Inflammatory macrophage treated with lipopolysaccharide for 1 hour (primary cell): Measurements from ENCODE around the gene ABL2.
"Not testable (repeated sequence)": the region's sequence is repeated elsewhere in the genome, so short reads cannot be mapped to it uniquely, and the experiment has no call there.

Source experiments
- DNase-seq, 2 donors: peaks; one replicate each; pipeline ENCODE4 v3.0.0-alpha.2; 2020 to 2022

Gene ABL2

DNA sequence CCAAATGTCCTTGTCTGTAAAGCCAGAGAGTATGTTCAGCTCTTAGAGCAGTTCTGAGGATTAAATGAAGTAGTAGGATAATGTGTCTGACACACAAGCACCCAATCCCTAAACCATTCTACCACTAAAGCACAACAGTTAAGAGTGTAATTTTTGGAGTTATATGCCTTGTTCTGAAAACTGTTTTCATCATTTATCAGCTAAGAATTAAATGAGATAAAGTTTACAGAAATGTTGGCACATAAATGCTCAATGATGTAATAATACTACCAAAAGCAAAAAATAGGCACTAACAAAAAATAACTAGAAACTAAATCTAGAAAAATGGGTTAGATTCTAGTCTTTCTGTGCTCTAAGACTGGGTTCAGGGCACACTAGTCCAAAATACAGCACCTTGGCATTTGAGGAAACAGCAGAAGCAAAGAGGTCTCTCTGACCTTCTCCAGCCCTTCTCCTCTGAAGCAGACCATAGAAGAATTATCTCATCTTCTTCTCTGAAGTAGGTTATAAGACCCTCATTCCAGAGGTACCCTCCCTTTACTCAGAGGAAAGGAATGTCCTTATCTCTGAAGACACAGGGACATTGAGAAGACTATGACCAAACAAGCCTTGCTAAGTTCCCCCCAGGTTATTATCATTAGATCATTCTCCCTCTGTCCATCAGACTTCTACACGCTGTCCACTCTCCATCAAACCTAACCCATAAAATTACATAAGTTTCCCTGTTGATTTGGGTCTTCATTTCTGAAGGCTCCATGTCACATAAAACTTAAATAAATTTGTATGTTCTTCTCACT is 20.6 kb downstream of the ABL2 start:
- no peak for DNase-seq

DNA sequence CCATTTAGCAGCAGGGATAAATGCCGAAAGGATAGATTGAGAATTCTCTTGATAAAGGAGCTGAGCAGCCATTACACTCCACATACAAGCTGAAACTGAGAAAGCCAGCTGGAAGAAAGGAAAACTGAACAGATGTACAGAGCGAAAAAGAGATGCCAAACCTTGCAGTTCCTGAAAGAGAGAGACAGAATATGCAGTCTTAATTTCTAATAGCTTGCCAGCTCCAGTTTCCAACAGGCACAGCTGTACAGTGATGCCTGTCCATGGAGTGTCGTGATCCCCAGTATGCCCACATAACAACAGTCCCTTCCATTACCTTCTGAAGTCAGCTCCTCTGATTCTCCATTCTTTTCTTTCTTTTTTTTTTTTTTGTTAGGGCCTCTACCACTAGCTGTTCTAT is 22.7 kb downstream of the ABL2 start:
- no peak for DNase-seq

DNA sequence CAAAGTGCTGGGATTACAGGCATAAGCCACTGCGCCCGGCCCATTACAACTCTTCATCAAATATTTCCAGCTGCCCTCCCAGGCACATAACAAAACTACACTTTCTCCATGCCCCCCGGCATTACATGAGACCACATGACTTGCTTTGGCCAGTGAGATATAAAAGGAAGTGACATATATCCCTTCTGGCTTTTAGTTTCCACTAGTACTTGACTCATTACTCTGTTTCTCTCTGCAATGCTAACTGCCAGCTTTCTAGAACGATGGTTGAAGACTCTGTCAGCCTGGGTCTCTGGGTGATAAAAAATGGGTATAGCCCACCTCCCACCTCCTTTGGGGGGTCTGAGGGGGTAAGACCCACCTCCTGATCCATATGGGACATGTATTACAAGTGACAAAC is 24.2 kb downstream of the ABL2 start:
- no peak for DNase-seq

DNA sequence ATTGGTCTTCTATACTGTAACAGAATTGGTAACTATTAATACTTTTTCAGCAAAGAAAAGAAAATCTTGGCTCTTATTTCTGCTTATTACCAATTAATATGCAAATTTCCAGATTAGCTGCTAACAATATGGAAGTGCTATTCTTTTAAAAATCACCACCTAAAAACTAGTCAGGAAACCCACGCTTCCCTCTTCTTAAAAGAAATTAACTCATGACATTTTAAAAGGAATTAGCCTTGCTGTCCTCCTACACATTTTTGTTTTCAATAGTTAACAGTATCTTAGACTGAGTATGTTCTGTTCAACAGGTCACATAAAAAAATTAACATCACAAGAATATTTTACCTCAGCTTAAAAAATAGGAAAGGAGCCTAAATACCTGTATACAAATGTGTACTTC is 27.3 kb downstream of the ABL2 start:
- peak; percentile 55 to 61 for DNase-seq

DNA sequence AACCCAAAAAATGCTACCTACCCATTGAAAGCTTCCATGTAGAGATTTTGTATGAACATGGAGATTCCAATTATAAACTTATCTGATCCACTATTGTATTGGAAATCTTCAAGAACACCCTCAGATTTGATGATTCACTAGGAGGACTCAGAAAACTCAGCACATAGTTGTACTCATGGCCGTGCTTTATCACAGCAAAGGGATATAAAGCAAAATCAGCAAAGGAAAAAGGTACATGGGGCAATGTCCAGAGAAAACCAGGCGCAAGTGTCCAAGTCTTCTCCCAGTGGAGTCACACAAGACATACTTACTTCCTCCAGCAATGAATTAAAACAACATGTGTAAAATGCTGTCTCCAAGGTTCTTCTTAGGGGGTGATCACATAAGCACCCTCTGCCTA is 28.9 kb downstream of the ABL2 start:
- DNase-seq, result no peak

DNA sequence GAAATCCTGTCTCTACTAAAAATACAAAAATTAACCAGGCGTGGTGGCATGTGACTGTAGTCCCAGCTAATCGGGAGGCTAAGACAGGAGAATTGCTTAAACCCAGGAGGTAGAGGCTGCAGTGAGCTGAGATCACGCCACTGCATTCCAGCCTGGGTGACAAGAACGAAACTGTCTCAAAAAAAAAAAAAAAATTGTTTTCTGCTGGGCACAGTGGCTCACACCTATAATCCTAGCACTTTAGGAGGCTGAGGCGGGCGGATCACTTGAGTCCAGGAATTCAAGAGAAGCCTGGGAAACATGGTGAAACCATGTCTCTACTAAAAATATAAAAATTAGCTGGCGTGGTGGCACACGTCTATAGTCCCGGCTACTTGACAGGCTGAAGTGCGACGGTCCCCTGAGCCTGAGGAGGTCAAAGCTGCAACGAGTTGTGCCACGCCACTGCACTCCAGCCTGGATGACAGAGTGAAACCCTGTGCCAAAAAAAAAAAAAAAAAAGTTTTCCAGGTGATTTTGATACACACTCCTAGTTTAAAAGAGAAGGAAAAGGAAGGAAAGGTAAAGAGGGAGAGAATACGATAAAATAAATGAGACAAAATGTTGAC is 31.7 kb downstream of the ABL2 start:
- no peak for DNase-seq

DNA sequence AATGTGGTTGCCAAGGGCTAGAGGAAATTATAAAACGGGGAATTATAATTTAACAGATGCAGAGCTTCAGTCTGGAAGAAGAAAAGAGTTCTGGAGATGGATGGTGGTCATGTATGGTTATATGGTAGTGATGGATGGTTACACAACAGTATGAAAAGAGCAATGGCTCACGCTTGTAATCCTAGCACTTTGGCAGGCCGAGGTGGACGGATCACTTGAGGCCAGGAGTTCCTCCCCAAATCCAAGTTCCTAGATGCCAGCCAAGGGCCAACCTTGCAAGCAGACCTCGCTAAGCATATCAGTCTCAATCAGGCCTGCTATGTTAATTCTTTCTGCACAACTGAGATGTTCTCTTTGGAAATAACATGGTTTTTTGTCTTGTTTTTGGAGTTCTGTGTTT is 33.6 kb downstream of the ABL2 start:
- DNase-seq, result not testable (repeated sequence)

DNA sequence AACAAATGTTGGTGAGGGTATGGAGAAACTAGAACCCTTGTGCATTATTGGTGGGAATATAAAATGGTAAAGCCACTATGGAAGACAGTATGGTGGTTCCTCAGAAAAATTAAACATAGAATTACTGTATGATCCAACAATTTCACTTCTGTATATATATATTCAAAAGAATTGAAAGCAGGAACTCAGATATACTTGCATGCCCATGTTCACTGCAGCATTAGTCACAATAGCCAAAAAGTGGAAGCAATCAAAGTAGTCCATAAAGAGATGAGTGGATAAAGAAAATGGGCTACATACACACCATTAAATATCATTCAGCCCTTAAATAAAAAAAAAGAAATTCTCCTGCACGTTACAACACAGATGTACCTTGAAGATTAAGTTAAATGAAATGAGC is 34.1 kb downstream of the ABL2 start:
- peak; percentile 48 to 53 for DNase-seq

DNA sequence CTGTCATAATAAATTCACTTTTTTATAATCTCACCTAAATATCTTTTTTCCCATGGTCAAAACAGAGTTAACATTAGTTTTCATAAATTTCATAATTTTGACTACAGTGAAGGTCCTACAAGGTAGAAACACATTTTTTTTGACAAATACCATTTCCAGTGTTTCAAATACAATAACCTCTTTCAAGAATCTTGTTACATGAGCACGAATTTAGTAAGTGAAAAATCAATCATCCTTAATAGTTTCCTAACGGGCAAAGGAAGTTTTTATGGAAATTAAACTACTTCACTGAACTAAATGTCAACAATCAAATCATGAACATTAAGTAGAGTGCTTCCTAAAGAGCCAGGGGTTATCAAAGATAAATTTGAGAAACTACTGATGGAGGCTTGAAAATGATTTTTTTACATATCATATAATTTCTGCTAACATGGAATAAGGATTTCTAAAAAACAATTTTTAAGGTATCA is 35.4 kb downstream of the ABL2 start:
- DNase-seq, result no peak

DNA sequence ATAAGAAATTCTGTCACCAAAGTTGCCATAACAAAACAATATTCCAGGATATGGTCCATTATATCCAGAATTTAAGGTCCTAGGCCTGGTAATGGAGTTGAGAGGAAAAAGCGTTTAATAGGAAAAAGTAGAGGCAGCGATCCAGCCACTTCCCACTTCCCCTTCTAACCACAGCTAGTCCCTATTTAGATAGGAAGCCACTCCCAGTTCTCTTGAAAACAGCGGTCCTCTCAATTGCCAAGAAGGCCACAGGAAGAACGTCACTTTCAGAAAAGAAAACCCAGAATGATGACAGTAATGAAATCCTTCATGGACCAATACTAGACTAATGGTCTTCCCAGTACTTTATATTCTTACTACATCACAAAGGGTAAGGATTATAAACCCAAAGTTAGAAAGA is 38.6 kb downstream of the ABL2 start:
- DNase-seq, result peak; percentile 93 to 94

DNA sequence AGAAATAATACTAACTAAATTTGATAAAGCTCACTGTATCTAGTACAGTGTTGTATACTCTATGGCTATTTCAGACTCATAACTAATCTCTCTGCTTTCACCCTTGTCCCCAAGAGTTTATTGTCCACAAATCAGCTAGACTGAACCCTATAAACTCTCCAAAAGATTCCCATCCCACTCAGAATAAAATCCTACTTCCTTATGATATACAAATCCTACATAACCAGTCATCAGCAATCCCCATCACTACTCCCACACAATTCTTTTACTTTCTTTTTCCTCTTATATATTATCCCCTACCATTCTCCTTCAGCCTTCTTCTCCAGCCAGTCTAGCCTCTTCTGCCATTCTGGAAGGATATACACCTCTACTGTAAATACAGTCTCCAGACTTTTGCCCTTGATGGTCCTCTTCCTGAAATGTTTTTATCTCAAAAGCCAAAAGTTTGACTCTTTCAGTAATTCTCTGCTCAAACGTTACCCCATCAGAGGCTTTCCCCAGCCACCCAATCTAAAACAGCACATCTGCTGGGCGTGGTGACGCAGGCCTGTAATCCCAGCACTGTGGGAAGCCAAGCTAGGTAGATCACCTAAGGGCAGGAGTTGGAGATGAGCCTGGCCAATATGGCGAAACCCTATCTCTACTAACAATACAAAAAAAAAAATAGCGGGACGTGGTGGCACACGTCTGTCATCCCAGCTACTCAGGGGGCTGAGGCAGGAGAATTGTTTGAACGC is 41.6 kb downstream of the ABL2 start:
- DNase-seq, result peak; percentile 66 to 88

DNA sequence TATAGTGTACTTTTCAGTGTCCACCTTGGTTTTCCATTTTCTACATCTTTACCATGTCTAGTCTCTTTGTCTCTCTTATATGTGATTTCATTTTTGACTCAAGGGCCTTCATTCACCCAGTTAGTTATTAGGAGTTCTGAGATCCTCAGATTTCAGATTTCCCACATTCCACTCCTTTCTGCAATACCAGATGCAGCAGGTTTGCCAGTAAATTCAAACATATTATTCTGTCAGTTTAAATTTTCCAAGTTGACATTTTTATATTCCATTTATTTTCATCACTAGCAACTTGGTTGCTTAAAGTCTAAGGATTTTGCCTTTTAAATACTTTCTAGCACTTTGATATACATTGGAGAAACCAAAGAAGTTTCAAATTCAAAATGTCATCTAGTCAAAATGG is 42.4 kb downstream of the ABL2 start:
- no peak for DNase-seq

DNA sequence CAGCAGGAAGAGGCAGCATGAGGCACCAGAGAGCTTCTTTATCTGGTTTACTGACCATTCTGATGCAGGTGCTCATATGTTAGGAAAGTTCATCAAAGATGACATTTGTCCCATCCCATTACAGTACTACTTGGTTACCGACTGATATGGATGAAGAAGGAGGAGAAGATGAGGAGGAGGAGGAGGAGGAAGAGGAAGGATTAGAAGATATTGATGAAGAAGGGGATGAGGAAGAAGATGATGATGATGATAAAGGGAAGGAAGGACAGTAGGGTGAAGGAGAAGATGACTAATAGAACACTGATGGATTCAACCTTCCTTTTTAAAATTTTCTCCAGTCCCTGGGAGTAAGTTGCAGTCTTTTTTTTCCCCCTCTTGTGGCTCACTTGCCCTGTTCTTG is 45.1 kb downstream of the ABL2 start:
- no peak for DNase-seq

DNA sequence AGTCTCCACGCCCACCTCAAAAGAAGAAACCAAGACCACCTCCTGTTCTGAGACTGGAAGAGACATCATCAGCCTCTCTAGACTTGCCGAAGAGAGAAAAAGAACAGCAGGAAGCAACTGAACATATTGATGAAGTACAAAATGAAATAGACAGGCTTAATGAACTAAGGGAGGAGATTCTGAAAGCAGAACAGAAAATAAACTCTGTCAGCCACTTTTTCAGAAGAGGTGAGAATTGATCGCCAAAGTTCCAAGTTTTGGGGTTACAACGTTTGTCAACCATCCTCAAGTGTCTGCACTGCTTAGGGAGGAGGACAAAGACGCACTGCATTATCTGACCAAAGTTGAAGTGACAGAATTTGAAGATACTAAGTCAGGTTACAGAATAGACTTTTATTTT is 45.6 kb downstream of the ABL2 start:
- no peak for DNase-seq

DNA sequence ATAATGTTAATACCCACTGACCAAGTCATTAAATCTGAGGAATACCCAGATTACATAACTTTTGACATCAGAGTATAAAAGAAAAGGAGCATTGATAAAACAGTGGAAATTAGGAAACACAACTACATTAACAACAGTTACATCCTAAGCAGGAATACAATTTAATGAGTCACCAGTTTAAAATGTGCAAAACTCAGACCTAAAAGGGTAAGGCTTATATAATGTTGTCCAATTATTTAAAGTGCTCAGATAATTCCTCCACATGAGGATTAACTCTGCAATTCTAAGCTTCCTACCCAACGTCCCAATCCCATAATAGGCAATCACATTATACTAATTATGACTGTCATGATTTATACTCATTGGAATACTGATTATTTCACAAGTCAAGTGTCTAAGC is 50.5 kb downstream of the ABL2 start:
- peak; percentile 45 to 50 for DNase-seq

DNA sequence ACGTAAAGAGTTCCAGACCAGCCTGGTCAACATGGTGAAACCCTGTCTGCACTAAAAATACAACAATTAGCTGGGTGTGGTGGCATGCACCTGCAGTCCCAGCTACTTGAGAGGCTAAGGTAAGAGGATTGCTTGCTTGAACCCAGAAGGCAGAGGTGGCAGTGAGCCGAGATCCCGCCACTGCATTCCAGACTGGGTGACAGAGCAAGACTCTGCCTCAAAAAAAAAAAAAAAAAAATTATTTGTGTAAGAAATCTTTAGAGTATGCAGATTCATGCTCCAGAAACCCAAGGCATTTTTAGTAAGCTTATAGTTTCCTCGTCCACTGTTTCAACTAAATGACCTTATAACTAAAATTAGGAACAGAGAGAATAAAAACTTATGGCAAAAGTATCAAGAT is 51.3 kb downstream of the ABL2 start:
- no peak for DNase-seq

DNA sequence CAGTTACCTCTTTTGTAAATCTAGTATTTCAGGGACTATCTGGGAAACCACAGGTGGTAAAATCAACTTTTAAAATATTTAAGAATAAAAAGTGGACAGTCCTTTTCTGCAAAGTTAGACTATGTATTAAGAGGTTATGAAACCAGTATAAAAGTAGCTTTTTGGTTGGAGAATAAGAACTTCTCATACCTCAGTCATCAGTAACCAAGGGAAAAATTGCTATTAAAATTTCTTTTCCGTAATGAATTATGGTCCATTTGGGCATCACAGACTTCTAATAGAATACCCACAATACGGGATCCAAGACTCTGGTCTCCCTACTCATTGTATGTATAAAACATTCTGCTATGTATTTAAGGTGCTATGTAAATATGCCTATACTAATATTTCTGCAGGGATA is 51.9 kb downstream of the ABL2 start:
- DNase-seq, result no peak

DNA sequence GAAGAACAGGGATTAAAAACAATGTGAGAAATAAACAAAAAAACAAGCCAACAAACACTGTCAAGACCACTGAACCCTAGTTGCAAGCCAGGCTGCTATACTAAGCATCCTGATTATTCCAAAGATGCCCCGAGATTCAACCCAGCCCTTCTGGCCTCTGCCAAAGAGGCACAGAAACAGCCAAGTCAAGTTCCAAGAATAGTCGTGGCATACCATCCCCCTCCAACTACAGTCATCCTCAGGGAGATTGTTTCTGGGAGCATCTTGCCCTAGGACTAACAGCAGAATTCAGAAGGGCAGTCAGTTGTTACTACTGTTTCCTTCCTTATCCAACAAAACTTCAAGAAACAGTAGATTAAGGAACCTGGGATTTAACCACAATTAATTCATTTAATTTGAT is 52.3 kb downstream of the ABL2 start:
- no peak for DNase-seq

DNA sequence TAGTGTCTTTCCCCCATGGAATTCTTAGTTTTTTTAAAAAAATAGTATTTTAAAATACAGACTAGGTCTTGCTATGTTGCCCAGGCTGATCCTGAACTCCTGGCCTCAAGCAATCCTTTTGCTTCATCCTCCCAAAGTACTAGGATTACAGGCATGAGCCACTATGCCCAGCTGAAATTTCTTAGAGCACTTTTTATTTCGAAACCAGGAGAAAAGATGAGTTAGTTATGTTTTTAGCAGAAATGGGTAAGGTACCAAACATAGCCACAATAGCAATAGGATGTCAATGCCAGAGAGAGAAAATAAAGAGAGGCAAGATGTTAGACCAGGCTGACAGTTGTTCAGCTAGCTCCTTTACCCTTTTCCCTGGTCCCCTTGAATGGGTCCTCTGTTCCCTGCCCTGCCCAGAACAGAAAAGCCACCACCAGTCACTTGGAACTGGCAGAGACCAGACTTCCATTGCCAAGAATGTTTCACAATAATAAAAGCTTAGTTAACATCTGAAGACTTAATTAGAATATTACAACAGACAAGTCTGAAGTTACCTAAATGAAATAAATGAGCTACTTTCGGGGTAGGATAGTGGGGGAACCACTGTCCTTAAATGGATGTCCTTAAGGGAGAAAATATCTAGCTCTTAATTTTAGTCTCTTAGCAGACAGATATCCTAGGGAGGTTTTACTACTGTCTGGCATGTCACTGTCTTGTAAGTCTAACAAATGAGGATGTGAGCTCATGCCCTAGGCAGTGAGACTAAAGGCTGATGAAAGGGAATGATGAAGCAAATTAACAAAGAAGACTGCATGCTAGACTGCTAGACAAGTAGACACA is 54.3 kb downstream of the ABL2 start:
- DNase-seq, result peak; percentile 77 to 87

DNA sequence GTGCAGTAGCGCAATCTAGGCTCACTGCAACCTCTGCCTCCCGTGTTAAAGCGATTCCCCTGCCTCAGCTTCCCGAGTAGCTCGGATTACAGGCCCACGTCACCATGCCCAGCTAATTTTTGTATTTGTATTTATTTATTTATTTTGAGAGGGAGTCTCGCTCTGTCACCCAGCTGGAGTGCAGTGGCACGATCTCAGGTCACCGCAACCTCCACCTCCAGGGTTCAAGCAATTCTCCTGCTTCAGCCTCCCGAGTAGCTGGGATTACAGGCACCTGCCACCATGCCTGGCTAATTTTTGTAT is 59.1 kb downstream of the ABL2 start:
- not testable (repeated sequence) for DNase-seq

DNA sequence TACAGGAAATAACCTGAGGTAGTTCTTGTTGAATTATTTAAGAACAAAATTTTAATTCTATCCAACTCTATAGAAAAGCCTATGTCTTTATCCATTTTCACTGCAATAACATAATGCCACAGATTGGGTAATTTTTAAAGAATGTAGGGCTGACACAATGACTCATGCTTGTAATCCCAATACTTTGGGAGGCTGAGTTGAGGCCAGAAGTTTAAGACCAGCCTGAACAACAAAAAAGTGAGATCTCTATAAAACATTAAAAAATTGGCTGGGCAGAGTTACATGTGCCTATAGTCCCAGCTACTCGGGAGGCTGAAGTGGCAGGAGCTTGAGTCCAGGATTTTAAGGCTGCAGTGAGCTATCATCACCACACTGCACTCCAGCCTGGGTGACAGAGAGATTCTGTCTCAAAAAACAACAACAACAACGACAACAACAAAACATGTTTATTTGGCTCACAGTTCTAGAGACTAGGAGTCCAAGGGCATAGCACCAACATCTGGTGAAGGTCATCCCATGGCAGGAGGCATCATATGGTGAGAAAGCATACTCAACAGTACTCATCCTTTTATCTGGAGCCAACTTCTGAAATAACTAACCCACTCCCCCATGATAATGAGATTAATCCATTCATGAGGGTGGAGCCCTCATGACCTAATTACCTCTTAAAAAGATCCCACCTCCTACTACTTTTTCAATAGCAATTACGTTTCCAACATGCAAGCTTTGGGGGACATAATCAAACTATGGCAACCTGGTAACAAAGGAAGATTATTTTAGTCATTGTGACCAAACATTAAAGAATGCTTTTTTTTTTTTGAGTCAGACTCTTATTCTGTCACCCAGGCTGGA is 59.6 kb downstream of the ABL2 start:
- peak; percentile 69 to 75 for DNase-seq

DNA sequence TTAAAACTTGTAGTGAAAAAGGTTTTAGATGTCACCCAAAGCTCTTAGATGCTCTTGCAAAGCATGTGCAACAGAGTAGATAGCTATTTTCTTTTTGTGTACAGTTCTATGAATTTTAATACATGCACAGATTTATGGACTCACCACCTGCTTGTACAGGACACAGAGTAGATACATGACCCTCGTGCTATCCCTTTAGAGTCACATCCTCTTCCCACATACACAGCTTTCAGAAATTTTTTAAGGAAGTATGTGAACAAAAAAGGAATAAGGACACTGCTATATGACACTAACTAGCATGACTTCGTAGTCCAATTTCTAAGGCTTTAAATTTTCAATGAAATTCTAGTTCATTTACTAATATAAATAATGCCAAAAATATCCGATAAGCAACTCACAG is 60.9 kb downstream of the ABL2 start:
- DNase-seq, result peak; percentile 49 to 82
